Vagina (tissue), 2 donors: Measurements from ENCODE around the gene COLQ. TPM values are rescaled to one million over a fixed set of nuclear protein-coding genes. Genes with fewer than 3 reads are reported as not detected.
A peak's percentile ranks its signal among the peaks of the same experiment; 100 is the strongest.
"Not testable (repeated sequence)": the region's sequence is repeated elsewhere in the genome, so short reads cannot be mapped to it uniquely, and the experiment has no call there.

Experiments used
- DNase-seq, 2 donors: peaks; one replicate each; pipeline ENCODE4 v3.0.0-alpha.2; 2017; ENCODE audit errors: extremely low spot score in 2 of 2
- H3K27ac ChIP-seq: fragments of 200-600 bp; sonication (generic); one replicate; pipeline ENCODE4 v1.5.1; 2019
- H3K27me3 ChIP-seq: fragments of 200-600 bp; sonication (generic); one replicate; pipeline ENCODE4 v1.5.1; 2019
- H3K36me3 ChIP-seq, 2 donors: fragments of 200-600 bp; sonication (generic); one replicate each; pipeline ENCODE4 v1.5.1; 2017 to 2019
- H3K4me1 ChIP-seq: fragments of 200-600 bp; sonication (generic); one replicate; pipeline ENCODE4 v1.5.1; 2019
- H3K4me3 ChIP-seq, 2 donors: fragments of 200-600 bp; sonication (generic); 1 replicate in 1 of 2; 2 replicates in 1 of 2; pipeline ENCODE4 v1.5.1; 2016 to 2019
- H3K9me3 ChIP-seq: fragments of 200-600 bp; sonication (generic); one replicate; pipeline ENCODE4 v1.5.1; 2019
- CTCF ChIP-seq, 3 experiments: fragments of 450-650 bp in 2 of 3; fragments of 200-600 bp in 1 of 3; sonication (generic) in 1 of 3; IDR thresholded peaks; one replicate each; pipeline ENCODE4 v1.5.1; 2017 to 2019; ENCODE audit warnings: antibody characterized with exemption in 3 of 3, mild to moderate bottlenecking in 2 of 3, moderate library complexity in 2 of 3
- POLR2A ChIP-seq, 2 donors: fragments of 450-650 bp; IDR thresholded peaks; one replicate each; pipeline ENCODE4 v1.6.1; 2017; ENCODE audit warnings: antibody characterized with exemption in 2 of 2, mild to moderate bottlenecking in 2 of 2, moderate library complexity in 2 of 2
- POLR2AphosphoS5 ChIP-seq, 2 donors: sonication (generic); formaldehyde crosslinking; IDR thresholded peaks; one replicate each; pipeline ENCODE4 v1.9.0; 2017; ENCODE audit warnings: antibody characterized with exemption in 2 of 2, mild to moderate bottlenecking in 2 of 2, low read depth in 1 of 2; ENCODE audit not compliant: insufficient read depth in 1 of 2
- intact Hi-C: fragments of 100-400 bp; cut with DNase I; formaldehyde crosslinking; loops from one replicate; pipeline ENCODE4 v1.15.1; 2023
- total RNA-seq: library from RNA; depleted of rRNA; stranded (reverse); fragments of >200 nt; gene quantifications from one replicate; pipeline ENCODE4 v1.2.3, GENCODE V29; 2016

COLQ gene
- total RNA-seq, 1 donor from 2014 or later = 12.8 TPM

GRCh38 chr3:15428539-15428938, 93.0 kb downstream of the COLQ start:
- peak overlapping the region; percentile 84 to 87 for H3K4me3 ChIP-seq
- no peaks in the 10 kb centered on the region for H3K27me3 ChIP-seq
- H3K27ac ChIP-seq = peak overlapping the region; percentile 82
- H3K9me3 ChIP-seq = no peaks in the 10 kb centered on the region
- peaks cover 57% of the 10 kb centered on the region for H3K4me1 ChIP-seq
- DNase-seq = no peak
- no peak for TF ChIP-seq POLR2A (IDR thresholded peaks at IDR 0.05)
- peak in 1 of 2 donors; percentile 54 for TF ChIP-seq POLR2AphosphoS5 (IDR thresholded peaks at IDR 0.05; ENCODE audit: insufficient read depth in 1 of 2, low read depth in 1 of 2)
- intact Hi-C loops = no loop called here
- peaks cover 0 to 24% of the 10 kb centered on the region in 2 donors for H3K36me3 ChIP-seq

- TF ChIP-seq POLR2A (IDR thresholded peaks at IDR 0.05) (no peak), CTCF (IDR thresholded peaks at IDR 0.05) (no peak), POLR2AphosphoS5 (IDR thresholded peaks at IDR 0.05; ENCODE audit: insufficient read depth in 1 of 2, low read depth in 1 of 2) (no peak)
- no peaks in the 10 kb centered on the region for H3K9me3 ChIP-seq
- H3K36me3 ChIP-seq = peaks cover 0 to 27% of the 10 kb centered on the region in 2 donors
- H3K4me3 ChIP-seq = peak overlapping the region; percentile 84 to 87
- intact Hi-C loops = no loop called here
- no peaks in the 10 kb centered on the region for H3K27me3 ChIP-seq
- peaks cover 57% of the 10 kb centered on the region for H3K4me1 ChIP-seq
- peak overlapping the region; percentile 82 for H3K27ac ChIP-seq
- no peak for DNase-seq
Measured at GRCh38 chr3:15427981-15428380, 93.5 kb downstream of the COLQ start.

GRCh38 chr3:15427182-15427880, 94.2 kb downstream of the COLQ start, which contains the start of the genes EAF1 and METTL6:
Gene EAF1, plus strand, starts transcription at chr3:15427598. Its CDS starts 182 bp downstream, at chr3:15427780.
Gene METTL6, minus strand, starts transcription at chr3:15427544. Its CDS starts 1,033 bp downstream, at chr3:15426511.
- peaks cover 57% of the 10 kb centered on the region for H3K4me1 ChIP-seq
- peak; percentile 74 to 85 for TF ChIP-seq POLR2AphosphoS5 (IDR thresholded peaks at IDR 0.05; ENCODE audit: insufficient read depth in 1 of 2, low read depth in 1 of 2)
- no peak for TF ChIP-seq CTCF (IDR thresholded peaks at IDR 0.05)
- H3K36me3 ChIP-seq = peaks cover 0 to 32% of the 10 kb centered on the region in 2 donors
- H3K27me3 ChIP-seq = no peaks in the 10 kb centered on the region
- H3K9me3 ChIP-seq = no peaks in the 10 kb centered on the region
- peak within 1 kb of the TSS; percentile 84 to 87 for H3K4me3 ChIP-seq
- DNase-seq = no peak
- intact Hi-C loops = no loop called here
- peak within 1 kb of the TSS; percentile 82 for H3K27ac ChIP-seq

GRCh38 chr3:15426579-15427118, 94.9 kb downstream of the COLQ start:
- Histone ChIP-seq H3K36me3 (peaks cover 0 to 33% of the 10 kb centered on the region in 2 donors), H3K9me3 (no peaks in the 10 kb centered on the region), H3K4me3 (peak overlapping the region; percentile 84 to 87), H3K4me1 (peaks cover 57% of the 10 kb centered on the region), H3K27ac (peak overlapping the region; percentile 82), H3K27me3 (no peaks in the 10 kb centered on the region)
- intact Hi-C loops = no loop called here
- TF ChIP-seq CTCF (IDR thresholded peaks at IDR 0.05) = no peak
- TF ChIP-seq POLR2A (IDR thresholded peaks at IDR 0.05) = no peak
- TF ChIP-seq POLR2AphosphoS5 (IDR thresholded peaks at IDR 0.05; ENCODE audit: insufficient read depth in 1 of 2, low read depth in 1 of 2) = no peak
- DNase-seq = no peak

- intact Hi-C loops = no loop called here
- Histone ChIP-seq H3K27me3 (no peaks in the 10 kb centered on the region), H3K4me3 (no peak overlapping the region), H3K4me1 (peaks cover 13% of the 10 kb centered on the region), H3K27ac (no peak overlapping the region), H3K36me3 (peaks cover 0 to 46% of the 10 kb centered on the region in 2 donors), H3K9me3 (no peaks in the 10 kb centered on the region)
- DNase-seq = no peak
- TF ChIP-seq POLR2AphosphoS5 (IDR thresholded peaks at IDR 0.05; ENCODE audit: insufficient read depth in 1 of 2, low read depth in 1 of 2) (no peak), POLR2A (IDR thresholded peaks at IDR 0.05) (no peak), CTCF (IDR thresholded peaks at IDR 0.05) (no peak)
Measured at GRCh38 chr3:15420871-15421270, 100.6 kb downstream of the COLQ start.

GRCh38 chr3:15410966-15411365, 110.5 kb downstream of the COLQ start:
- DNase-seq = not testable (repeated sequence)
- H3K36me3 ChIP-seq = peaks cover 0 to 33% of the 10 kb centered on the region in 2 donors

More at GRCh38 chr3:15410966-15411365, 110.5 kb downstream of the COLQ start:
- H3K4me3 ChIP-seq, H3K9me3 ChIP-seq, H3K27me3 ChIP-seq, H3K4me1 ChIP-seq, intact Hi-C loops, H3K27ac ChIP-seq: not testable (repeated sequence)
